Activated CD8-positive, alpha-beta memory T cell treated with anti-CD3 and anti-CD28 coated beads, Interleukin-2, amount 10 ng/mL, durations not matched to agents 7 days and 5 days (primary cell): ENCODE measurements around the gene MN1. TPM values are rescaled to one million over a fixed set of nuclear protein-coding genes. Genes with fewer than 3 reads are reported as not detected.
"Not testable (repeated sequence)": the region's sequence is repeated elsewhere in the genome, so short reads cannot be mapped to it uniquely, and the experiment has no call there.

ENCODE experiments used
- ATAC-seq: fragments of 150-1000 bp; cut with Tn5 transposase; one replicate; pipeline ENCODE4 v1.10.0; 2021; ENCODE audit warnings: moderate library complexity
- CTCF ChIA-PET: fragments of 350-600 bp; sonication (Branson Sonifier 250); formaldehyde crosslinking; loops from one replicate; lab custom pipeline; 2021; ENCODE audit warnings: antibody characterized with exemption; lab: Charles Lee
- DNase-seq: peaks from one replicate; pipeline ENCODE4 v3.0.0-alpha.2; 2020
- H3K27ac Mint-ChIP-seq: one replicate; pipeline ENCODE4 v1.8.0; 2021; ENCODE audit warnings: mild to moderate bottlenecking, mixed read lengths
- H3K27me3 Mint-ChIP-seq: one replicate; pipeline ENCODE4 v1.8.0; 2021; ENCODE audit warnings: mixed read lengths
- H3K36me3 Mint-ChIP-seq: one replicate; pipeline ENCODE4 v1.8.0; 2021; ENCODE audit warnings: mild to moderate bottlenecking, mixed read lengths
- H3K4me1 Mint-ChIP-seq: one replicate; pipeline ENCODE4 v1.8.0; 2021; ENCODE audit warnings: mixed read lengths
- H3K4me3 Mint-ChIP-seq: one replicate; pipeline ENCODE4 v1.8.0; 2021; ENCODE audit warnings: mild to moderate bottlenecking, moderate library complexity, mixed read lengths
- H3K9me3 Mint-ChIP-seq: one replicate; pipeline ENCODE4 v1.8.0; 2022; ENCODE audit warnings: low read depth, mixed read lengths
- total RNA-seq, 2 experiments: library from RNA; stranded (reverse); gene quantifications; one replicate each; pipeline ENCODE4 v1.2.3, GENCODE V29; 2021

MN1 gene
- total RNA-seq, 2 experiments from 2014 or later: 0.14 to 0.29 TPM

- no peaks in the 10 kb centered on the region for H3K9me3 Mint-ChIP-seq
- DNase-seq (no peak), ATAC-seq (no peak)
- H3K36me3 Mint-ChIP-seq: no peaks in the 10 kb centered on the region
- CTCF ChIA-PET: no interaction called here
- H3K27ac Mint-ChIP-seq: no peak overlapping the region
- peaks cover 4% of the 10 kb centered on the region for H3K4me1 Mint-ChIP-seq
- peaks cover 15% of the 10 kb centered on the region for H3K27me3 Mint-ChIP-seq
- H3K4me3 Mint-ChIP-seq: no peak overlapping the region
Observed at GRCh38 chr22:27750584-27751265, 50.8 kb downstream of the MN1 start.

- Mint-ChIP-seq H3K9me3 (no peaks in the 10 kb centered on the region), H3K4me1 (peaks cover 4% of the 10 kb centered on the region), H3K36me3 (no peaks in the 10 kb centered on the region), H3K4me3 (no peak overlapping the region), H3K27me3 (peaks cover 15% of the 10 kb centered on the region), H3K27ac (no peak overlapping the region)
- DNase-seq: no peak
- CTCF ChIA-PET: no interaction called here
- ATAC-seq: no peak
Observed at GRCh38 chr22:27749597-27750225, 51.8 kb downstream of the MN1 start.

GRCh38 chr22:27748751-27749191 lies 52.8 kb downstream of the MN1 start:
- H3K9me3 Mint-ChIP-seq: no peaks in the 10 kb centered on the region
- H3K27ac Mint-ChIP-seq: no peak overlapping the region
- no peak overlapping the region for H3K4me3 Mint-ChIP-seq
- no peaks in the 10 kb centered on the region for H3K36me3 Mint-ChIP-seq
- H3K27me3 Mint-ChIP-seq: peaks cover 15% of the 10 kb centered on the region
- ATAC-seq (no peak), DNase-seq (no peak)
- CTCF ChIA-PET: no interaction called here
- H3K4me1 Mint-ChIP-seq: peaks cover 4% of the 10 kb centered on the region

- Mint-ChIP-seq H3K4me3 (no peak overlapping the region), H3K4me1 (peaks cover 4% of the 10 kb centered on the region), H3K27me3 (peaks cover 15% of the 10 kb centered on the region), H3K36me3 (no peaks in the 10 kb centered on the region), H3K9me3 (no peaks in the 10 kb centered on the region), H3K27ac (no peak overlapping the region)
- no peak for DNase-seq
- ATAC-seq: no peak
- CTCF ChIA-PET: no interaction called here
Observed at GRCh38 chr22:27748349-27748748, 53.2 kb downstream of the MN1 start.

GRCh38 chr22:27747396-27748221 lies 53.9 kb downstream of the MN1 start:
- DNase-seq (no peak), ATAC-seq (no peak)
- H3K36me3 Mint-ChIP-seq: no peaks in the 10 kb centered on the region
- peaks cover 15% of the 10 kb centered on the region for H3K27me3 Mint-ChIP-seq
- H3K4me3 Mint-ChIP-seq: no peak overlapping the region
- H3K9me3 Mint-ChIP-seq: no peaks in the 10 kb centered on the region
- CTCF ChIA-PET: no interaction called here
- H3K27ac Mint-ChIP-seq: no peak overlapping the region
- H3K4me1 Mint-ChIP-seq: peaks cover 4% of the 10 kb centered on the region

- DNase-seq (no peak), ATAC-seq (no peak)
- Mint-ChIP-seq H3K36me3 (no peaks in the 10 kb centered on the region), H3K27ac (no peak overlapping the region), H3K27me3 (peaks cover 15% of the 10 kb centered on the region), H3K4me3 (no peak overlapping the region), H3K4me1 (peaks cover 4% of the 10 kb centered on the region), H3K9me3 (no peaks in the 10 kb centered on the region)
- CTCF ChIA-PET: no interaction called here
Observed at GRCh38 chr22:27746918-27747317, 54.6 kb downstream of the MN1 start.

GRCh38 chr22:27745809-27746208 lies 55.7 kb downstream of the MN1 start:
- no peak for ATAC-seq
- Mint-ChIP-seq H3K27me3 (peaks cover 15% of the 10 kb centered on the region), H3K9me3 (no peaks in the 10 kb centered on the region), H3K36me3 (no peaks in the 10 kb centered on the region), H3K4me3 (no peak overlapping the region), H3K4me1 (peaks cover 4% of the 10 kb centered on the region), H3K27ac (no peak overlapping the region)
- no peak for DNase-seq
- CTCF ChIA-PET: no interaction called here

GRCh38 chr22:27745154-27745553 lies 56.4 kb downstream of the MN1 start:
- Mint-ChIP-seq H3K9me3 (no peaks in the 10 kb centered on the region), H3K4me3 (no peak overlapping the region), H3K27ac (no peak overlapping the region), H3K36me3 (no peaks in the 10 kb centered on the region), H3K4me1 (peaks cover 4% of the 10 kb centered on the region), H3K27me3 (peaks cover 15% of the 10 kb centered on the region)
- DNase-seq (no peak), ATAC-seq (no peak)
- CTCF ChIA-PET: no interaction called here

GRCh38 chr22:27744078-27744477 lies 57.5 kb downstream of the MN1 start:
- DNase-seq, ATAC-seq, H3K36me3 Mint-ChIP-seq, CTCF ChIA-PET, H3K9me3 Mint-ChIP-seq, H3K27ac Mint-ChIP-seq, H3K4me3 Mint-ChIP-seq, H3K4me1 Mint-ChIP-seq: not testable (repeated sequence)
- H3K27me3 Mint-ChIP-seq: peaks cover 11% of the 10 kb centered on the region

- no peaks in the 10 kb centered on the region for H3K36me3 Mint-ChIP-seq
- no peaks in the 10 kb centered on the region for H3K4me1 Mint-ChIP-seq
- H3K27ac Mint-ChIP-seq: no peak overlapping the region
- DNase-seq: no peak
- H3K27me3 Mint-ChIP-seq: no peaks in the 10 kb centered on the region
- CTCF ChIA-PET: no interaction called here
- no peaks in the 10 kb centered on the region for H3K9me3 Mint-ChIP-seq
- H3K4me3 Mint-ChIP-seq: no peak overlapping the region
- no peak for ATAC-seq
Observed at GRCh38 chr22:27740202-27740748, 61.3 kb downstream of the MN1 start.

GRCh38 chr22:27737521-27737920 lies 64.0 kb downstream of the MN1 start:
- DNase-seq (no peak), ATAC-seq (no peak)
- Mint-ChIP-seq H3K27me3 (no peaks in the 10 kb centered on the region), H3K9me3 (no peaks in the 10 kb centered on the region), H3K4me3 (no peak overlapping the region), H3K36me3 (no peaks in the 10 kb centered on the region), H3K4me1 (no peaks in the 10 kb centered on the region), H3K27ac (no peak overlapping the region)
- CTCF ChIA-PET: no interaction called here

- H3K27ac Mint-ChIP-seq: no peak overlapping the region
- no peak for DNase-seq
- CTCF ChIA-PET: no interaction called here
- no peak overlapping the region for H3K4me3 Mint-ChIP-seq
- no peaks in the 10 kb centered on the region for H3K4me1 Mint-ChIP-seq
- ATAC-seq: no peak
- H3K9me3 Mint-ChIP-seq: no peaks in the 10 kb centered on the region
- no peaks in the 10 kb centered on the region for H3K27me3 Mint-ChIP-seq
- H3K36me3 Mint-ChIP-seq: no peaks in the 10 kb centered on the region
Observed at GRCh38 chr22:27734066-27734465, 67.5 kb downstream of the MN1 start.

- Mint-ChIP-seq H3K27me3 (no peaks in the 10 kb centered on the region), H3K4me3 (no peak overlapping the region), H3K9me3 (no peaks in the 10 kb centered on the region), H3K27ac (no peak overlapping the region), H3K36me3 (no peaks in the 10 kb centered on the region), H3K4me1 (no peaks in the 10 kb centered on the region)
- CTCF ChIA-PET: no interaction called here
- DNase-seq (no peak), ATAC-seq (no peak)
Observed at GRCh38 chr22:27732841-27733240, 68.7 kb downstream of the MN1 start.
